Inflammatory macrophage treated with lipopolysaccharide for 1 hour (primary cell): Measurements from ENCODE around the gene EGR4.

ENCODE experiments used
- DNase-seq, 2 donors: peaks; one replicate each; pipeline ENCODE4 v3.0.0-alpha.2; 2020 to 2022

EGR4 gene

DNA sequence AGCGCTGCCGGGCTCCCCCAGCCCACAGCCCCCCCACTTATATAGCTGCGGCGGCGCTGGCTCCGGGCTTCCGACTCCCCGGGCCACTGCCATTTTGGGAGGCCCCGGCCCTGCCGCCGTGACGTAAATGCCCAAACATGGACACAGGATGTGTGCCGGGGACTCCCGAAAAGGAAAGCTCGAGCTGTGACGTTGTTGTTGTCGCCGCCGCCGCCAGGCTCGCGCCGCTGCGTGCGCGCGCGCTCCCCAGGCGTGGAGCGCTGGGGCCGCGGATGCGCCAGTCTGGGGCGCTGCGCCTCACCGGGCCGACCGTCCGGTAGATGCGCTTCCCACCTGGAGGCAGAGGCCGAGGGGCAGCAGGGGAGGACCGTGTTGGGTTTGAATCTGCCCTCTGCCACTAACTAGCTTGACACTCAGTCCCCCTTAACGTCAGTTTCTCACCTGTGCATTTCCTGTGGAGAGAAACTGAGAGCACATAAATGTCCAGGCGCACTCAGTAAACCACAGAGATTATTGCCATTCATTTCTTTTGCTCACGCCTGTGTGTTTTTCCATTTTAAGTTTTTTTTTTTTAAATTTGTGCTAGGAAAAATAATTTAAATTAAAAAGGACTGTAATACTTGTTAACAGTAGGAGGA lies at the start of gene EGR4:
Gene EGR4 (minus strand): TSS at position 15 of the 638 bp plus-strand sequence. CDS start 231 bp downstream, outside the sequence.
- peak; percentile 81 to 87 for DNase-seq

- DNase-seq = no peak
These were observed 47.7 kb upstream of the EGR4 start for GRCh38 chr2:73341039-73341438.

DNA sequence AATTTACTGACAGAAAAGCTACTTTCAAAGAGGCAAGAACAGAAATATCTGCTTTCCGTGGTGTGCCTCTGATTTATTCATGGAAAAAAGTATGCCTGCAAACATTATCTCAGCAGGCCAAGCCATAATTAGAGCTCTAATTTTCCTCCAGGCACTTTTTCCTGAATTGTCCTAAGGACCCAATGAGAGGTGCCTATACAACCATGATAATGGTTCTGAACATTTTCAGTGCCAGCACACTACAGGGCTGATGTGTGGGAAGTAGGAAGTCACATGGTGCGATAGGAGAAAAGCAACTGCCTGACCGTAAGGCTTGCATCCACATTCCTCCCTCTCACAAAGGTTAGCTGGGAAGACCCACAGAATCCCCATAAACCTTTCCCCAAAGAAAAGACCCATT lies 45.9 kb upstream of the EGR4 start:
- DNase-seq = no peak

DNA sequence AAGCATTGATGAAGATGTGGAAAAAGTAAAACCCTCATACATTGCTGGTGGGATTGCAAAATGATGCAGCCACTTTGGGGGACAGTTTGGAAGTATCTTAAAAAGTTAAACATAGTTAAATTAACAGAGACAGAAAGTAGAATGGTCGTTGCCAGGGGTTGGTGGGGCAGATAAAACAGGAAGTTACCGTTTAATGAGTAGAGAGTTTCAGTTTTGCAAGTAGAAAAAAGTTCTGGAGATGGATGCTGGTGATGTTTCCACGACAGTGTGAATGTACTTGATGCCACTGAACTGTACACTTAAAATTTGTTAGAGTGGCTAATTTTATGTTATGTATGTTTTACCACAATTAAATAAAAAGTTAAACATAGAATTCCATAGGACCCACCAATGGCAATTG lies 44.5 kb upstream of the EGR4 start:
- no peak for DNase-seq

GRCh38 chr2:73334620-73335019 lies 41.3 kb upstream of the EGR4 start:
- no peak for DNase-seq

DNA sequence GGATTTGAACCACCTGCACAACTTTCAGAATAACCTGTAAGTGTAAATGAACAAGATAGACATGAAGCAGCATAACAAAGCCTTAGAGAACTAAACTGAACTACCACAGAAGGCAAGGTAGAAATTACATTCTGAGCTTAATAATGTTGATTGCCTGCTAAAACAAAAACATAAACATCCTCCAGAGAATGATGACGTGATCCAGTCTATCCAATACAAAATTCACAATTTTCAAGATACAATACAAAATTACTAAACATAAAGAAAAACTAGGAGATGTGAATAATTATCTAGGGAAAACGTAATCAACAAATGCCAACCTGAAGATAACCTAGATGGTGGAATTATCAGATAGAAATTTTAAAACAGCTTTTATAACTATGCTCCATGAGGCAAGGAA lies 40.7 kb upstream of the EGR4 start:
- no peak for DNase-seq

- DNase-seq = no peak
These were observed 40.2 kb upstream of the EGR4 start for GRCh38 chr2:73333564-73333963.

DNA sequence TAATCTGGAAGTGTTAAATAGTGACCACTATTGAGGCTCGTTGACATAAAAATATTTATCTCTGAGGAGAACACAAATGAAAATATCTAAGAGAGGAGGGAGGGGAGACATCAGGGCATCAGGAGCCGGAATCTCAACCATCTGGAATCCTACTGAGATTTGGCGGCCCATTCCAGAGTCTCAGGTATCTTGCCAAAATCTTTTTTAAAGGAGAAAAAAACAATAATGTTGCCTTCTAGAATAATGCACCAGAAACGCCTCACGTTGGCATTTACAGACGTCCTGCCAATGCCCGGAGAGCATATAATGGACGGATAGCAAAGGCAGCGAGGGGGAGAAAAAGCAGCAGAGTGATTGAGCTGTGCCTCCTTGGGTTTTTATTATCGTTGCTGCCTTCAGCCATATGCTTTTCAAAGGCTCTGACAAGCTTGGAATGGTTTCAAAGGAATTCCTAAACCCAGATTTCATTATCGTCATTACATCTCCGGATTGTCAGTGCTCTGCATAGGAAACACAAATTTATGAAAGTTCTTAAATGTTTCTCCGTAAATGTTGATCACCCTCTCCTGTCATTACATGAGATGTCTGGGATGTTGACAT lies 30.9 kb upstream of the EGR4 start:
- DNase-seq = no peak

GRCh38 chr2:73323551-73323950 lies 30.2 kb upstream of the EGR4 start:
- no peak for DNase-seq

DNA sequence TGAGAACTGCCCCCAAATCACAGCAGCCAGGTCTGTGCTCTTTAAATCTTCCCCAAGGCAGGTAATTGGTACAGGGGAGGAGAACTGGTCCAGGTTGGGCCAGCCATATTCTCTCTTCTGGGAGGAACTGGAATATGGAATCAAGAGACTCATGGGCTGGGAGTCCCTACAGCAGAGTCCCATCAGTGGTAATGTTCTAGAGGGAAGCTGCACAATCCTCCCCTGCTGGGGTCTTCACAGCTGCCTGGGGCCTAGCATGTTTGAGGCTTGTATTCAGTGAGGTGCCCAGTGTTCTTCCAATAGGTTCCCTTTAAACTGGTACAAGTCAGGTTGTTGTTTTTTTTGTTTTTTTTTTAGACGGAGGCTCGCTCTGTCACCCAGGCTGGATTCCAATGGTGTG lies 21.1 kb upstream of the EGR4 start:
- no peak for DNase-seq

DNA sequence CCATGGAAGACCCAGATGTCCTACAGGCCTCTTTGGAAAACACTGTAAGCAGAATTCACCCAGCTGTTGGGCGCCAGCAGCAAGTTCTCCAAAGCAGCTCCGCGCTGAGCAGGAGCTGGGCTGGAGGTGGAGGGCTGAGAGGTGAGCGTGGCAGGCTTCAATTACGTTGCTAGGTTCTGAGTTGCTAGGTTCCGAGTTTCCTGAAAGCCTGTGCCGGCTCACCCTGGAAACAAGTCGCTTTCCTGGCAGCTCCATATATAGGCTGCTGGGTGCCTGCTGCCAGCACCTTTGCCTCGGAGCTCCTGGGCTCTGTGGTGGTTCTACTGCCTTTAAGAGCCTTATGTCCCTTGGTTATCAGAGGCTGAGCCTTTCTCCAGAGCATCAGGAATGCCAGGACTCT lies 14.4 kb upstream of the EGR4 start:
- DNase-seq = no peak

DNA sequence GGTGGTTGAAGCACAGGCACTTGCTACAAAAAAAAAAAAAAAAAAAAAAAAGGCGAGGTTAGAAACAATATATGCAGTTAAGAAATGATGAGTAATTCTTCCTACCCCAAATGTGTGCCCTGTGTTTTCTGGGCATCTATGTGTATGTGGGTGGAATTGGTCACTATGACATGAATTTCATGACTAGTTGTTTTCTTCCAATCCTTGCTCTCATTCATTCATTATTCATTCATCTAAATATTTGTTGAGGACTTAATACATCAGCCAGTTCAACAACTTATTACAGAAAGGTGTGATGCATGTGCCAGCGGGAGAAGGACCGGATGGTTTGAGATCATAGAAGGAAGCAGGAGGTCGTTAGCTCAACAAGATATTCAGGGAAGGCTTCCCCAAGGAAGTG lies 8.3 kb upstream of the EGR4 start:
- DNase-seq = no peak

DNA sequence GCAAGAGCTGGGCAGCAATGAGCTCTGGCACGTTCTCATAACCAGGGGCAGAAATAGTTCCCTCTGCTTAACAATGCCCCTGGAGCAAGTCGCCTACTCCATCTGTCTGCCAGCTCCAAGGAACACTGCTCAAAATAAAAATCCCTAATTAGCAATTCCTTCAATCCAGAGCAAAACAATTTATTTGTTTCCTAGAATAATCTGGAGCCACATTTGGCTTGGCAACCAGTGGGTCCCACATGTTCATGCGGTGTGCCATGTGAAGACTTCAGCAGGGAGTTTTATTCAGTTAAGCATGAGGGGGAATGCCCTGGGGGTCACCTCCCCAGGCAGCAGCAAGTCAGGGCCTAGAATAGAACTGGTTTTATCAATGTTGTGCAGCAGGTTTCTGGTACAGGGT lies 7.6 kb upstream of the EGR4 start:
- DNase-seq = no peak

- no peak for DNase-seq
These were observed 4.2 kb upstream of the EGR4 start for GRCh38 chr2:73297586-73297985.

- no peak for DNase-seq
These were observed 3.8 kb upstream of the EGR4 start for GRCh38 chr2:73297151-73297559.

DNA sequence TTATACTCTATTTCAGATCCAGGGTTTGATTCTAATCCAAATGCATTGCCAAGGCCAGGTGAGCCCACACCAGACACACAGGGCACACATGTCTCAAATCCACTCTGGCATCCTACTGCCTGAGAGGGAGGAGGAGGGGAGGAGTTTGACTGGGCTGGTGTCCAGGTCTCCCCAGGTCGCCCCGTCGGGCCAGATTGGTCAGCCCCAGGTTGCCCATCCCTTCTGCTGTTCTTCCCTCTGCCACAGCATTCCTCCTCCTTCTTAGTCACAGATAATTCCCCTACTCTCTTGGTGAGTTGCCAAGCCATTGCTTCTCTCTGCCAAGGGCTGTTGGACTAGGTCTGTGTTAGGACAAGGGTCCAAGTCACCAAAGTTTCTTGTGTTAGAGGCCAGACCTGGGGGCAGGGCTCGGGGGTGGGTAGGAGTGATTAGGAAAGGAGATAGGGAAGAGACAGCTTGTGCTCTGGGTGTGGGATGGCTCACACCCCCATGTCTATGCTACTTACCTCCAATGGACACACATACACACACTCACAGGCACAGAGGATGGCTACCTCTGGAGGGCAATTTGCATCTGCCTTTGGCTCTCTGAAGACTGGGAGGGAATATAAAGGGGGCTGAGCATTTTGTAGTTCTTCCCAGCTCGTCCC lies 2.5 kb upstream of the EGR4 start:
- no peak for DNase-seq

DNA sequence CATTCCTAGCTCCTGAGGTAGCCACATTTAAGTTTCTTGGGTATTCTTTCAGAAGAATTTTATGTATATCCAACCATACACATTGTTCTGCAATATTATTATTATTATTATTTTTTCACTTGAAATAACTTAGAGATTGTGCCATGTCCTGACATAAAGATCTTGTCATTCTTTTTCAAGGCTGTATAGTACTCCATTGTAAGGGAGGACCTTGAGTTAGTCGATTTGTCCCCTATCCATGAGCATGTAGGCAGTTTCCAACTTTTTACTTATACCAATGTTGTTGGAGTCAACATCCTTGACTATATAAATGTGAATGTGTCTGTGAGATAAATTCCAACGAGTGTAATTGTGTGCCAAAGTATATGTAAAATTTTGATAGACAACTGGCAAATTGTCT lies 891 bp upstream of the EGR4 start:
- DNase-seq = no peak

DNA sequence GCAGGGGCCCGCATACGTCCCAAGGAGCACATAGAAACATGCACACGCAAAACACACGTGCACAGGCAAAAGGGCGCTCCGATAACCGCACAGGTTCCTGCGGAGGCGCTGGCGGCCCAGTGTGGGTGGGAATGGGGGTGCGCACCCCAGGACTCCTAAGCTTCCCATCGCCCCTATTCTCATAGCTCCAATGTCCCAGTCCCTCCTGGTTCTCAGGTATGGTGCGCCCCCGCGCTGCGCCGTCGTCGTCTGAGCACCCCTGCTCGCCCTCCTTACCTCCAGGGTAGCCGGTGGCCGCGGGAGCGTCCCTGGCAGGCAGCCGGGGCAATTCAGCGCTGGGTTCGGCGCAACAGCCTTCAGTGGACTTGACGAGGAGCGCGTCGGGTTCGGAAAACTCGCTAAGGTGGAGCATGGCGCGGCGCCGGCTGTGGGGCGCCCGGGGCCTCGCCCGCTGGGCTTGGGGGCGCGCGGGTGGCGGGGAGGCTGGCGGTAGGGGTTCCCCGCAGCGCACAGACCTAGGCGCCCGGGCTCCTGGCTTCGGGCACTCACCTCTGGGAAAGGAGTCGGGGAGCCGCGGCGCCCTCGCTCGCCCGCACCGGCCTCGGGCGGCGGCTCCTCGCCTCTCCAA lies 328 bp downstream of the EGR4 start:
- DNase-seq = no peak

DNA sequence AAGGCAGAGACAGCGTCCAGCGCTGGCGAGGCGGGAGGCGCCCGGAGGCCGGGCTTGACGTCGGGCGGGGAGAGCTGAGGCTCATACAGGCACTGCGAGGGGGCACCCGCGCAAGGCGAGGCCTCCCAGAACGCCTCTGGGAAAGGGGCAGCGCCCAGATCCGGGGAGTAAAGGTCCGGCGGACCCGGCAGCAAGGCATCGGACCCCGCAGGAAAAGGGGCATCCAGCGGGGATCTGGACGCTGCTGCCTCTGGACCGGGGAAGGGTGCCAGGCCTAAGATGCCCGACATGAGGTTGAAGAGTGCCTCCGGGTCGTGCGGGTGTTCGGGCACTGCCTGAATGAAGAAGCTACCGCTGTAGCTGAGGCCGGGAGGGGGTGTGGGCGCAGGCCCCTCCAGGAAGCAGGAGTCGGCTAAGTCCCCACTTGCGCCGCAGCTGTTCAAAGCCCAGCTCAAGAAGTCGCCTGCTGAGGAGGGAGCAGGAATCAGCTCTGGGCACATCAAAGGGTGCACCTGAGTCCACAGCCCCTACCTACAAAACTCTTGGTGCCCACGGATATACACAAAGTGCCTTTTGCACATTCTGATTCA lies 937 bp downstream of the EGR4 start:
- no peak for DNase-seq

- peak in 1 of 2 donors; percentile 50 for DNase-seq
These were observed 1.7 kb downstream of the EGR4 start for GRCh38 chr2:73291461-73292315.

DNA sequence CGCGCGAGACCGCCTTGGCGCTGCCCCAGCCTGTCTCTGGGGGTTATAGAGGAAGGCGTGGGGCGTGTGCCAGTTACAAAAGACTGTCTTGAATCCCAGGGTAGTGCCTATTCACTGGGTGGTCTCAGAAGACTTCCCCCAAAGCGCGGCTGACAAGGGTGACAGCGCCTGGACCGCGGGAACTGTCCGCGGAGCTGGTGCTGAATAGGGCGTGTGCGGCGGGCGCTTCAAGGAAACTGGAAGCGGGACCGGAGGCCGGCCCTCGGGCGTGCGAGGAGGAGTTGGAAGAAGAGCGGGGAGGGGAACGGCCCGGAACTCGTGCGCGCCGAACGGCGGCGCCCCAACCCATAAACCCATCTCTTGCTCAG lies 2.3 kb downstream of the EGR4 start:
- DNase-seq = peak; percentile 41 to 78

DNA sequence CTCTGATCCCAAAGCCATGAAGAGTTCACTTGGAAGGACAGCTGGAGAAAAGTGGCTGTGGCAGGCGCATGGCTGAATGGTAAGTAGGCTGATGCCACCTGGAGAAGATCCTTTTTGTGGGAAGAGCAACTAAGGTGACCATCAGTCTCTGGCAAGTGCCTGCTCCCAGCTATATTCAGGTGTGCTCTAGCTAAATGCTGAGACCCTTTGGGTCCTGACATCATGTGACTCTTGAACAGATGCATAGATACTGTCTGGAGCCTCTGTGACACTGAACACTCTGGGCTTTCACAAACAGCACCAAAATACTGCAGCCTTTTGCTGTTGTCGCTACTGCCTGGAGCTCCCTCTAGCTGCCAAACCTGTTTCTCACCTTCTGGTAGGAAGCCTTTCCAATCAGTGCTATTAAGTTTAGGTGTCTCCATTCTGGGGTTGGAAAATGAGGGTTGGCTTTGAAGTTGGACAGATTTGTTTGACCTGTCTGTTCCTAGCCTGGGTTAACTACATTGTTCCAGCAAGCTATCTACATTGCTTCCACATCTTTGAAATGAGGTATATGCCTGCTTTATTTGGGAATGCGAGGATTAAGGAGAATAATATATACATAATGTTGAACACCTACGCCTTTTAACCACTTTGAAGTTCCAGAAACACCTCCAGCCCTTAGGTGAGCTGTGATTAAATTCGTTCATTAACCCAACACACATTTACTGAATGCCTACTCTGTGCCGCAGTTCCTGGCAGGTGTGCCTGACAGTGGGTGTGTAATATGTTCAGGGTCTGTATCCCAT lies 3.1 kb downstream of the EGR4 start:
- DNase-seq = peak; percentile 31 to 53
